Activated CD4-positive, alpha-beta T cell treated with anti-CD3 and anti-CD28 coated beads, Interleukin-2, amount 50 U/mL, for 24 hours (primary cell): Measurements from ENCODE around the gene SMPX.

Experiments used
- DNase-seq, 2 donors: peaks; one replicate each; pipeline ENCODE4 v3.0.0-alpha.2; 2020; ENCODE audit warnings: low read depth in 1 of 2, low spot score in 1 of 2

Gene SMPX

DNA sequence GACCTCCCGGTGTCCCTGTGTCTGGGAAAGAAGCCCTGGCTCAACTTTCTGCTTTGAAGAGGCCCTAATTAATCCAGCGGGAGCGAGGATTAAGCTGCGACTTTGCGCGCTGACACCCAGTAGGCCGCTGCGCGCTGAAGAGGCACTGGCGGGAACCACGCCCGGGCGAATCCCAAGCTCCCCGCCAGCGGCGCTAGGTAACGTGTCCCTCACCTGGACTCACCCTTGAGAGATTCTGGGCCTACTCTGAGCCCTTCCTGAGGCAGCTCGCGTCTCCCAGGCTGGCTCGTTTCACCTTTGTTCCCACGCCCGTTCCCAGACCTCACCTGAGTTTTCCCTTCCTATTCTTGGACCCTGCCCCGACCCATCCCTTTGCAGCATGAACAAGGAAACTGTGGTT lies 99.2 kb downstream of the SMPX start:
- no peak for DNase-seq

- DNase-seq: no peak
These were observed 99.7 kb downstream of the SMPX start, which contains the start of gene KLHL34 for GRCh38 chrX:21658152-21658737. Gene KLHL34, minus strand, starts transcription at chrX:21658330. Its CDS starts 542 bp downstream, at chrX:21657788.

DNA sequence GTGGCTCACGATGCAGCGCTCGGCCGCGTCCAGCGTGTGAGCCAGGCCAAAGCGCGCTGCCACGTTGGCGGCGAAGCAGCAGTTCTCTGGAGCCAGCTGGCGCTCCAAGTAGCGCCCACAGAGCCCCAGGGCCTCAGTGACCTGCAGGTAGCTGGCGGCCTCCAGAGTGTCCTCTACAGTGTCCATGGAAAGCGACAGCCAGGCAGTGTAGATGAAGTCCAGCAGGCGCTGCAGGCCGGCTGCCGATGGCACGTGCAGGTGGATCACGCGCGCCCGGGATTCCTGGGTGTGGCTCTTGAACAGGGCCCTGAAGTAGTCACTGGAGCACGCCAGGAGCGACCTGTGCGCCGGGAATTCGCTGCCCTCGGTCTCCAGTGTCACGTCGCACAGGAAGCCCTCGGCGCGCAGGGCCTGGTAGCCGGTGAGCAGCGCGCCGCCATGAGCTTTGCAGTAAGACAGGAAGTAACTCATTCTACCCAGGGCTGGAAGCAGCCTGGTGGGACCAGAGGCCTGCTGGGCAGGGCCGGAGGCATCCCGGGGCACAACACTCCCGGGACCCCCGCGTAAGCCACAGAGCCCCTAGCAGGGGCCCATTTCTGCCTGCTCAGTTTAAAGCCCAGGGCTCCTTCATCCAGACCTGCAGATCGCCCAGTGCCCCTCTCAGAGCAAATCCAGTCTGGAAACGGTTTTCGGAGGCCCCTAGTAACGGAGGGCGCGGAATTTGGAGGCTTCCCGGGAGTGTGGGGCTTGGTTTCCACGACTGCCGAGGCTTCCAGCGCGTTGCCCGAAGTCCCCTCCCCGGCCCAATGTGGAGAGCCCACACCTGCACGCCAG lies 100.4 kb downstream of the SMPX start:
- DNase-seq: peak in 1 of 2 donors; percentile 6

DNA sequence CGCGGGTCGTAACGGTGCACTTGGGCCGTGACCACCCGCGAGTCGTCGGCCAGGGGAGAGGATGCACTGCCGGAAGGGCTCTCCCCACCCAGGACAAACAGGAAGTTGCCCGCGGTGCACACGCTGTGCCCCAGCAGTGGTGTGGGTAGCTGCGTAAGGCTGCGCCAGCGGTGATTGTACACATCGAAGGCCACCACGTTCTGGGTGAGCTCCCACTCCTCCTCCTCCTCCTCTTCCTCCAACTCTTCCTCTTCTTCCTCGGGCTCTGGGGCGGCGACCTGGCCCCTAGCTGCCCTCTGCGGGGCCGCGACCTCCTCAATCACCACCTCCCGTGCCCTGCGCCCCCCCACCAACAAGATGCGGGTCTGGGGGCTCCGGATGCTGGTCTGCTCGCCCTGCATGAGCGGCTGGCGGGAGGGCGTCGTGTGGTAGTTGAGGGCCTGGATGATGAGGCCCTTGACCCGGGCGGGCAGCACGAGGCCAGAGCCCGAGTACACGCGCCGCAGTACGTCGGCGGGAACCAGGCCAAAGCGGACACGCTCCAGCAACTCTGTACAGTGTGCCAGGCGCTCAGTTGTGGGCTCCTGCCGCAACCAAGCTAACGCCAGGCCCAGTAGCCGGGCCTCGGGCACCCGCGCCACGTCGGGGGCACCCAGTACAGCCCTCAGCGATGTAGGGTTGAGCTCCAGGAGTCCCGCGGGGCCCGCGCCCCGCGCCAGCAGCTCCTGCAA lies 101.2 kb downstream of the SMPX start:
- DNase-seq: no peak
